ENCODE results near the gene SCGB1A1.
"Not testable (repeated sequence)": the region's sequence is repeated elsewhere in the genome, so short reads cannot be mapped to it uniquely, and the experiment has no call there.

SCGB1A1 gene

DNA sequence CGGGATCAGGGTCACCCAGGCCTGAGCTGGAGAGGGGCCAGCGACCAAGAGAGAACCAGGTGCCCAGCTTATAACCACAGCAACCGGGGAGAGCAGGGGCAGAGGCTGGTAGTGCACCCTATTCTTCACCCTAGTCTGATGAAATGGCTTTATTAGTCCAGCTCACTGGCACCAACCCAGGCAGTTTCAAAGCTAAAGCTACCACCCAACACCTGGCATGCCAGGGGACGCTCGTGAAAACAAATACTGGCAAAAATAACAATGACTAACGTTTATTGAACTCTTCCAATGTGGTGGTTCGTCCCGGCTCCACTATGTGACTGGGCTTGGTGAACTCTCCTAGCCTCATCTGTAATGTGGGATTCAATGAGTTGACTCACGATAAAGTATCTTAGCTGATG, 30.6 kb downstream of the SCGB1A1 start:
- no peak for DNase-seq (ENCODE audit: low read depth in 2 of 2)

DNA sequence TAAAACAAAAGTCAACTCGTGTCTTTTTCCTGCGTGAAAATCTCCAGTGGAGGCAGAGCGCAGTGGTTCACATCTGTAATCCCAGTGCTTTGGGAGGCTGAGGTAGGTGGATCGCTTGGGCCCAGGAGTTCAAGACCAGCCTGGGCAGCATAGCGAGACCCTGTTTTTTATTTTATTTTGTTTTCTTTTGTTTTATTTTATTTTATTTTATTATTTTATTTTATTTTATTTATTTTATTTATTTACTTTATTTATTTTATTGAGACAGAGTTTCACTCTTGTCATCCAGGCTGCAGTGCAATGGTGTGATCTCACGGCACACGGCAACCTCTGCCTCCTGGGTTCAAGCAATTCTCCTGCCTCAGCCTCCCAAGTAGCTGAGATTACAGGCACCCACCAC, 31.1 kb downstream of the SCGB1A1 start:
- DNase-seq (ENCODE audit: low read depth in 2 of 2), result not testable (repeated sequence)

DNA sequence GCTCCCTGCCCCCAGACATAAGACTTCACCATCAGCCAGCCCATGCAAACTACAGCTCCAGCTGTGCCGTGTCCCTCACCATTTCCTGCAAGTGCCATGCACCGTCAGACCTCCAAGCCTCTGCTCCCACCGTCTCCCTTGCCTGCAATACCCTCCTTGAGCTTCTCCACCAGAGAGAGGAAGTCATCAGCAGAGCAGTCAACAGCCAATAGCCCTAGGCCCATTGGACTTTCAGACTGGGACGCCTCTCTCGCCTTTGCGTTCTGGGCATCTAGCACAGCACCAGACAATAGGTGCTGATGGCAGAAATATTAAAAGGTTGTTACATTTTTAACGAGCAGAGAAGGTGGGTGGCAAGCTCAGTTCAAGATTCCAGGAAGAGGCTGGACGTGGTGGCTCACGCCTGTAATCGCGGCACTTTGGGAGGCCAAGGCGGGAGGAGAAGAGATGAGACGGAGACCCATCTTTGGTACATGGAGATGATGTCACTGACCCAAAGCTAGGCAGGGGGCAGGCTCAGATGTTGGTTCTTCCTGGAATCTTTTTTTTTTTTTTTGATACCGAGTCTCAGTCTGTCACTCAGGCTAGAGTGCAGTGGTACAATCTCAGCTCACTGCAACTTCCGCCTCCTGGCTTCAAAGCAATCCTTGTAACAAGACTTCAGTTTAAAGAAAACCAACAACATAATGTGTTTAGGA, 31.9 kb downstream of the SCGB1A1 start:
- no peak for DNase-seq (ENCODE audit: low read depth in 2 of 2)

DNA sequence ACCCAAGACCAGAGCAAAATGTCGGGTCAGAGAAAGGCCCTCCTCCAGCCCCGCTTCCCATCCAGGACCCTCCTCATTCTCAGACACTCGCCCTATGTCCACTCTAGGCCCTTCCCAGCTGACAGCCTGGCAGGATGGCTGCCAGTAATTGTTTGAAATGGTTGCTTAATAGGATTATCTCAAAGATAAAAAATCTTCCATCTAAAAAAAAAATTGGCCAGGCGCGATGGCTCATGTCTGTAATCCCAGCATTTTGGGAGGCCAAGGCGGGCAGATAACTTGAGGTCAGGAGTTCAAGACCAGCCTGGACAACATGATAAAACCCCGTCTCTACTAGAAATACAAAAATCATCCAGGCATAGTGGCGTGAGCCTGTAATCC, 32.4 kb downstream of the SCGB1A1 start:
- DNase-seq (ENCODE audit: low read depth in 2 of 2), result no peak

DNA sequence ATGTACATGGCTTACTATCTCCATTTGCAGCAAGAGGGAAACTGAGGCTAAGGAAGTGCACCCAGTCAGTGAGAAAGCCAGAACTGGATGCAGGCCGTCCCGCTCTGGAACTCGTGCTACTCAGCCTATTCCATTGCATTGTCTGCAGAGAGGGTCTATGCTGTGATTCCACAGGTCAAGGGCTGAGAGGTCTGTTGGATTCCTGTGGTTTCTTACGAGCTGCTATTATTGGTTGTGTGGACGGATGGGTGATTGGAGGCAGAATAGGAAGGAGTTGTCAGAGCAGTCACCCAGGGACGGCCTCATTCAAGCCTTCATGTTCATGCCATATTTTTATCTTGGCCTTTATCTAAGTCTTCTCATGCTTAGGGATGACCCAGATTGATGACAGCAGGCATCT, 33.4 kb downstream of the SCGB1A1 start:
- DNase-seq (ENCODE audit: low read depth in 2 of 2), result no peak

DNA sequence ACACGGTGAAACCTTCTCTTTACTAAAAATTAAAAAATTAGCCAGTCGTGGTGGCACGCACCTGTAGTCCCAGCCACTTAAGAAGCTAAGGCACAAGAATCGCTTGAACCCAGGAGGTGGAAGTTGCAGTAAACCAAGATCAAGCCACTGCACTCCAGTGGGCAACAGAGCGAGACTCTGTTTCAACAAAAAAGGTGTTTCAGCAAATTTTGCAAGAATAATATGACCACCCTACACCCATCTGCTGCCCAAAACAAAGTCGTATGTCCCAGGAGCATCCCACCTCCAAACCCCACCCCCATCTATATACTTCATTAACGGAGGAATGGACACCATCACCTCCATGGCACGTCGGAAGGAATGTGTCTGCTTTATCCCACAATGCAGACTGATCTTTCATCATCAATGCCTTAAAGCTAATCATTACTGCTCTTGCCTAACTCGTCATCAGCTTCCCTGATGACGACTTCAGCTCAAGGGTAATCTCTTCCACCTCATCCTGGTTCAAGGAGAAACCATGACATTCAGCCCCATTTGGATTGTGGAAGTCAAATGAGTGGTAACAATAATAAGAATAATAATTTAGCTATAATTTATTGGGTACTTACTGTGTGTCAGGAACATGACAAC, 34.1 kb downstream of the SCGB1A1 start:
- DNase-seq (ENCODE audit: low read depth in 2 of 2), result no peak

DNA sequence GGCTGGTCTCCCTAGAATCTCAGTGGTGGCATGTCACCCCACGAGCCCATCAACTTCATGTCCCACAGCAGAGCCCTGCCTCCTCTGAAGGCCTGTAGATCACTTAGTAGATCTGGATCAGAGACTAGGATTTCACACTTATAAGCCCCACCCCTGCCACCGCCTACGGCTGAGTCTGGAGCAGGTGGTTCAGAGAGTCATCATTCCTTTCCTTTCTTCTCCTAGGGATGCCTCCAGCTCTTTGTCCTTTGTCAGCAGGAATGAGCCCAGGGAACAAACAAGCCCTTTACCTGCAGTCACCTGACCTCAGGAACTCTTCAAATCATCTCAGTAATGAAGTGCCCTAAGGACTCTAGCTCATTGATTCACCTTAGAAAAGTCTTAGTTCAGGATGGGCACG, 37.8 kb downstream of the SCGB1A1 start:
- no peak for DNase-seq (ENCODE audit: low read depth in 2 of 2)

DNA sequence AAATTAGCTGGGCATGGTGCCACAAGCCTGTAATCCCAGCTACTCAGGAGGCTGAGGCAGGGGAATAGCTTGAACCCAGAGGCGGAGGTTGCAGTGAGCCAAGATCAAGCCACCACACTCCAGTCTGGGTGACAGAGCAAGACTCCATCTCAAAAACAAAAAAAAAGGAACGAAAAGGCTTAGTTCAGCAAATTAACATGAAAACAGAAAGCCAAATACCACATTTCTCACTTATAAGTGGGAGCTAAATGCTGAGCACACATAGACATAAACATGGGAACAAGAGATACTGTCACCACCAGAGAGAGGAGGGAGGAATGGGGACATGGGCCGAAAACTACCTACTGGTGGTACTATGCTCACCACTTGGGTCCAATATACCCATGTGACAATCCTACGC, 38.6 kb downstream of the SCGB1A1 start:
- DNase-seq (ENCODE audit: low read depth in 2 of 2), result no peak

DNA sequence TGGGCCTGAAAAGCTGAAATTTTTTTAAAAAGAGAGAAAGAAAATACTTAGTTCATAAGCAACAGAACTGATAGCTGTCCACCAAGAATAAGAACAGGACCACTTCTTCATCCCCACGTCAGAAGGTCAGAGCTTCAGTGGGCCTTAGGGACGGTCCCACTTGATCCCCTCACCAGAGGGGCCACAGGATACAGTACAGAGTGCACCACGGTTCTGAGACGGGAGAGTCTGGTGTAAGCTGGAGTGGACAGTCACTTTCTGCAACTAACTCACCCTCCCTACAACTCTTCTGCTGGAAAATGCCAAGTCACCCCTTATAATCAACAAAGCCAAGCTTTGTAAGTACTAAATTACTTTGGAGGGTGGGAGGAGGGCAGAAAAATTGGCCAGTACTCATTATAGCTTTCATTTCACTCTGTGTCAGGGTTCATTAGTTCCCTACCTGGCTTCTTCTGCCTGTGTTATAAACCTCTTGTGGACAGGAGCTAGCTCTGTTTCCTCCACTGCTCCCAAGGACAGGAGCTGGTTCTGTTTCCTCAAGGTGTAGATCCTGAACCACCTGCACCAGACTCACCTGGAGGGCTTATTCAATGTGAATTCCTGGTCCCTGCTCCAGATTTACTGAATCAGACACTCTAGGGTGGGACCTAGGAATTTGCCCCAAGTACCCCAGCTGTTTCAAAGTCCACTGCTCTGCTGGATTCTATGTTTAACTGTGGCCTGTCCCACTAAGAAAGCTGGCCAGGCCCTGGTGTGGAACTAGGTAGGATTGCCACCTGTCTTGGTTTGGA, 39.6 kb downstream of the SCGB1A1 start:
- no peak for DNase-seq (ENCODE audit: low read depth in 2 of 2)

DNA sequence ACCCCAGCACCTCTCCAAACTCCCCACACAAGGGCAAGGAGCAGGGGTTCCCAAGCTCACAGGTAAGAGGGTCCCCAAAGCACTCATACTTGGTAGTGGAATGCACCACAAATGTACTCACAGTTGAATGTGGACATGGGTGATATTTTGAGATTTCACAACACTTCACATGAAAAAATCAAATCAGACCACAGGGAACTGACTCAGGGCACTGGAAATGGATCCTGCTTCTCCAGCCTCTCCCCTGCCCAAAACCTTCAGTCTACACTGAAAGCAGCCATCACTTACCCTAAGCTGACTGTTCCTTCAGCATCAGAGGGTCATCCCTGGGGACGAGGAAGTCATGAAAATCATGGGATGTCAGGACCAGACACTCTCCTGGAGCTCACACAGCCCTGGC, 40.2 kb downstream of the SCGB1A1 start:
- DNase-seq (ENCODE audit: low read depth in 2 of 2), result no peak

DNA sequence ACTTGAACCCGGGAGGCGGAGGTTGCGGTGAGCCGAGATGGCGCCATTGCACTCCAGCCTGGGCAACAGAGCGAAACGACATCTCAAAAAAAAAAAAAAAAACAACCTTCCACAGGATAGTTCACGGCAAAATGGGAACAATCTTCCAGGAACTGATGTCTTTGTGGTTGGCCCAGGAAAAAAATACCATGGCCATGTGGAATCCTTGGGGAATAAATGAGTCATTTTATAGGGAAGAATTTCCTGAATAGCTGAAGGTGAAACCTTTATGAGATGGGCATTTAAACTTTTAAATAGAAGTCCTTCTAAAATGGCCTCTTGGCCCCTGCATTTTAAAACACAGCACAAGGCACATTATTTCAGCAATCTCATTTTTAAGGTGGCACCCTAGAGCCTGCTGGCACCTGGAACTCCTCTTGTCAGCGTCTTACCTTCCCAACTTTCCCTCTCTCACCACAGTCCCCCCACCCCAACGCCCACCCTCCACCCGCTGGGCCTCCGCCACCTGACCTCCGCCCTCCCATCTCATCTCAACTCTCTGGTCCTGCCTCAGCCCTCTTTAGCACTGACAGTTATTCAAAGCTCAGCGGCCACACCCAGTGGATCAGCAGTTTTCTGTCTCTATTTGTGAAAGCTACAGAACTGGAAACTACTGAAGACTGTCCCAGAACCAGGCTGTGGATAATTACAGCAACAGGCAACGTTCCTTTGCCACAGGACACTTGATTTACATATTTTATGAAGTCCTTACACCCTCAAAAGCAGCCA, 43.1 kb downstream of the SCGB1A1 start:
- no peak for DNase-seq (ENCODE audit: low read depth in 2 of 2)

DNA sequence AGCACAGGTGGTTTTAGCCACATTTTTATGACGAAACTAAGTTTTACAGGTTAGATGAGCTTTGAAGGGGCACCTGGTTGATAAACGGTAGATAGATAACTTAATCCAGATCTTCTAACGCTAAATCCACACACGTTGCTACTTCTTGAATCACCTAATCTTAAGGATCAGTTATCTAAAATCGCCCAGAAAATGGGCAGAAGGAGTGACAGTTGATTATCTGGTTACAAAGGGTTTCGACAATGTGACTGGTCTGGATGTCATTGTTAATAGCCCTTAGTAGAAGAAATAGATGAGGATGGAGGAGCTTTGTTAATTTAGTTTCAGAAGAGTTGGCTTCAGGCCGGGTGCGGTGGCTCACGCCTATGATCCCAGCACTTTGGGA, 43.7 kb downstream of the SCGB1A1 start:
- DNase-seq (ENCODE audit: low read depth in 2 of 2), result no peak

DNA sequence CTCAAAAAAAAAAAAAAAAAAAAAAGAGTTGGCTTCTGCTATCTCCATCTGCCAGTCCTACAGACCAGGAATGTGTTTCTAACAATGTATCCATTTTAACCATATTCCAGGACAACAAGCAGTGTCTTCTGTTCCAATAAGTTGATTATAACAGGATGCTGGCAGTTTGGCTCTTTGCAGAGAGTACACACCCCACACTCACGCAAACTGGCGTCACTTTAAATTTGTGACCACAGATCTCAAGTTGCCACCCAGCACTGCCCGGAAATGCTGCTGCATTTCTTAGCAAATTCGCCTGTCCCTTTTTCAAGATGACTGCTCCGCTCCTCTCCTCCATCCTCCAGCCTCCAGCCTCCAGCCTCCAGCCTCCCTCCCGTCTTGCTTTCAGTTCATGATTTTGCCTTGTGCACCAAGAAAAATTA, 44.3 kb downstream of the SCGB1A1 start:
- DNase-seq (ENCODE audit: low read depth in 2 of 2), result no peak

DNA sequence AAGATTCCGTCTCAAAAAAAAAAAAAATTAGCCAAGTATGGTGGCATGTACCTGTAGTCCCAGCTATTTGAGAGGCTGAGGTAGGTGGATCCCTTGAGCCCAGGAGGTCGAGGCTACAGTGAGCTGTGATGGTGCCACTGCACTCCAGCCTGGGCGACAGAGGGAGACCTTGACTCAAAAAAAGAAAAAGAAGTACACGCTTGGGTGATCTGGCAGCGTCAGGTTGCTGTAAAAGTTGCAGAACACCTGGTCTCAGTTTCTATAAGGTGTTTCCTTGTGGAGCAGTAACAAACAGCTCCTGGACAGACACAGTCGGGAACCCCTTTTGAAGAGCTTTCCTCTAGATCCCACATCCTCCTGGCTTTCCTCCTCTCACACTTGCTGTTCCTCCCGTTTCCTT, 45.8 kb downstream of the SCGB1A1 start:
- no peak for DNase-seq (ENCODE audit: low read depth in 2 of 2)

DNA sequence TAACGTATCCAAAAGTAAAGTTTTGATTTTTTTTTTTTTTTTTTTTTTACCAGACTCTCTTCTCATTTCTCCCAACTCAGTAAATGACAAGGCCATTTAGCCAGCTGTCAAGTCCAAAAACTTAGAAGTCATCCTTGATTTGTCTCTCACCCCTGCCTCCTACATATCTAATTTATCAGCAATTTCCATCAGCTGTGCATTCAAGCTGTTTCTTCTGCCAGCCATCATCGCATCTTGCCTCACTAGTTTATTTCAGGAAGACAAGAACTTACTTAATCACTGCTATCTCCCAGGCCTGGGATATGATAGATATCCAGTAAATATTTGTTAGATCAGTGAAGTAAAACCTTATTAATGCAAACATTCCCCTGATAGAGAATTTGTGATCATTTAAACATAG, 47.6 kb downstream of the SCGB1A1 start:
- no peak for DNase-seq (ENCODE audit: low read depth in 2 of 2)

DNA sequence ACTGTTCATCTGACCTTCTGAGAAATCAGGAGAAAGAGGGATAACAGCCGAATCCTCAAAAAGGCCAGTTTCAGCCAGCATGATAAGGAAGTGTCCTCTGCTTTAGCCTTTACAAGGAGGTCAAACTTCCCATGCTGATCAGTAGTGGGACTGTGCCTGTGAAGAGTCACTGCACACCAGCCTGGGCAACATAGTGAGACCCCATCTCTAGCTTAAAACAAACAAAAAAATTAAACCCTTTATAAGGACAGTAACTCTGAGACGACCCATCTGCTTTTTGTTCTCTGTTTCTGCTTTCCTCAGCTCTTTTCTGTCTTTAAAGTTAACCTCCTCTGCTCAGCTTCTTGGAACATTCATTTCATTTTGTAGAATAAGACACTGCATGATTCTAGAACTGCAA, 49.7 kb downstream of the SCGB1A1 start:
- DNase-seq (ENCODE audit: low read depth in 2 of 2), result no peak

DNA sequence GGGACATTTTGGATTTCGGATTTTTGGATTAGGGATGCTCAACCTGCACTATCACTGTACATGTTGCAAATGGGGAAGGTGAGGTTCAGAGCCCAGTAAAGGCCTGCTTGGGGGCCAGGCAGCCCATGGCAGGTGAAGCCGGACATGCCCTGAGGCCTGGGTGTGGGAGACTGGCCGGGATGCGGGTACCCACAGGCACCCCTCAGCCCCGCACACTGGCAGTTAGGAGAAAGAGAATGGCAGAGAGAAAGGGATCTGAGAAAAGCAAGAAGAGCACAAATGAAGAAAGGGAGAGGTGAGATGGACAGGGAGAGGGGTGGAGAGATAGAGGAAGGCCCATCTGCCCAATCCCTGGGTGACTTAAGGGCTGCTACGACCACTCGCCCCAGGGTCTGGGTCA, 52.8 kb downstream of the SCGB1A1 start:
- DNase-seq (ENCODE audit: low read depth in 2 of 2), result no peak

DNA sequence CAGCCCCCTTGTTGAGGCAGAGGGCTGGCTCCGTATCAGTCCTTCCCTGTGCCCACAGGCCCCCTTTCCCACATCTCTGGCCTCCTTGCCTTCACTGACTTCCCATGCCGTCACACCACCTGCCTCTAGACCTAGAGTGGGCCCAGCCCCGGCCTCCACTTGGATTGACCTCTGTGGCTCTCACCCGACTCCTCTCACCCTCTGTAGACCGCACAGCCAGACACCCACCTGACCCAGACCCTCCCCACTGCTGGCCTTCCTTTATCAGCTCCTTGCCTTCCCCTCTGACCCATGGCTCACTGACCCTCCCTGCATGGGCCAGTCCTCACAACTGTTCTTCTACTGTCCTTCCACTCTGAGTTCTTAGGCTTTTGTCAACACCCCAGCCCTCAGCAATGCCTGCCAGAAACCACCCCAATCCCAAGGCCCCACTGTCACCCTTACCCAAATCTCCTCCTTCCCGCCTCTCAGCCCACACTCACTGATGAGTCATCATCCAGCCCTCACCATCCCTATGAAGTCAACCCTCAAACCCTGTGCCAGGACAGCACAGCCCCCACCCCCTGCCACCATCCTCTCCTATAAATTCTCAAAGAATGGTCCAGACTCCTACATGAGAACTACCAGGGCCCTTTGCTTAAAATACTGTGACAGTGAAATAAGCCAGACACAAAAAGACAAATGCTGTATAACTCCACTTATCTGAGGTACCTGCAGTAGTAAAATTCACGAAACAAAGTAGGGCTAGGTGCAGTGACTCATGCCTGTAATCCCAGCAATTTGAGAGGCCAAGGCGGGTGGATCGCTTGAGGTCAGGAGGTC, 53.4 kb downstream of the SCGB1A1 start:
- DNase-seq (ENCODE audit: low read depth in 2 of 2), result no peak
